SK-N-MC (cell line): ENCODE measurements around the gene PML.

Experiments used
- EZH2 ChIP-seq: fragments of 200-600 bp; sonication (generic); IDR thresholded peaks from one replicate; pipeline ENCODE4 v1.6.1; 2017; ENCODE audit warnings: antibody characterized with exemption
- FOXP2 ChIP-seq: optimal IDR thresholded peaks from 2 replicates; pipeline ENCODE3; 2011; ENCODE audit warnings: mild to moderate bottlenecking, moderate library complexity; ENCODE audit not compliant: insufficient read depth; ENCODE audit errors: extremely low read length, control extremely low read depth
- POLR2AphosphoS5 ChIP-seq: IDR thresholded peaks from 2 replicates; pipeline ENCODE4 v1.6.1; 2012; ENCODE audit warnings: mild to moderate bottlenecking, low read depth, low read length, borderline replicate concordance

- TF ChIP-seq POLR2AphosphoS5 (no peak), EZH2 (no peak), FOXP2 (no peak)
Observed at GRCh38 chr15:73945130-73945508, 49.4 kb upstream of the PML start.
